ENCODE measurements around the gene SH3GL2.

Gene SH3GL2

DNA sequence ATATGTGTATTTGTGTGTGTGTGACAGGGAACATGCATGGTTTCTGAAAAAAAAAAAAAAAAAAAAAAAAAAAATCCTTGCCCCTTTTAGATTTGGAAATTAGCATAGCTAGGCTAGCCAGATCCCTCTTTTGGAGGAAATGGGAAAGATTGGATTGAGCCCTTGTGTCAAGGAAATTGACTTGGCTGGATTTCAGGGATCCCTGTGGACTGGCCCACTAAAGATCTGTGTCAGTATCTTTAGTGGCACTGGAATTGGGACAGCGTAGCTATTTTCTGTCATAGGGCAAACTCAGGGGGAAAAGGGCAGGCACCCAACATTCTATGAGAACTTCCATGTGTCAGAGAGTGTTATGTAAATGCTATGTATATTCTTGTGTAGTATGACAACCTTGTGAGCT is 35.4 kb downstream of the SH3GL2 start:
- H3K27me3 ChIP-seq (ENCODE audit: control insufficient read depth, insufficient read depth, low read length): no peaks in the 10 kb centered on the region
- H3K4me3 ChIP-seq (ENCODE audit: low read length): no peak overlapping the region
- H3K36me3 ChIP-seq (ENCODE audit: control insufficient read depth, insufficient read depth, low read length): no peaks in the 10 kb centered on the region
- H3K27ac ChIP-seq (ENCODE audit: low read depth, low read length): no peak overlapping the region
- no peaks in the 10 kb centered on the region for H3K4me1 ChIP-seq (ENCODE audit: control insufficient read depth, insufficient read depth, low read length)
- no peak overlapping the region for H3K9ac ChIP-seq (ENCODE audit: low read length)

DNA sequence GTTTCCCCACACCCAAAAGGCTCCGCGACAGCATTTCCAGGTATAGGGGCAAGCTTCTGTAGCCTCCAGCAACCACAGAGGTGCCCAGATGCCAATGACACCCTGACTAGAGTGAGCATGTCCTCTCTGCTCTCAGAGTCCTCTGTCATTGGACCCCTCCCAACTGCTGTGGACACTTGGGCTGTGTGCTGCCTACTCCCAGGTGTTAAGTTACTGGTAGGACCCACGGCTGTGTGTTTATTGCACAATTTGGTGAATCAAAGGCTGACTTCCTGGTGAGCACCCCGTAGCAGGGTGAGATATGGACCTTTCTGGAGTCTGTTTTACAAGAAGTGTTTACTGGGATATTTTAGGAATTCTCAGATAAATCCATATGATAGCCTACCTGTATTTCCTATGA is 36.0 kb downstream of the SH3GL2 start:
- no peak overlapping the region for H3K27ac ChIP-seq (ENCODE audit: low read depth, low read length)
- no peak overlapping the region for H3K9ac ChIP-seq (ENCODE audit: low read length)
- H3K4me3 ChIP-seq (ENCODE audit: low read length): no peak overlapping the region
- H3K4me1 ChIP-seq (ENCODE audit: control insufficient read depth, insufficient read depth, low read length): no peaks in the 10 kb centered on the region
- no peaks in the 10 kb centered on the region for H3K27me3 ChIP-seq (ENCODE audit: control insufficient read depth, insufficient read depth, low read length)
- no peaks in the 10 kb centered on the region for H3K36me3 ChIP-seq (ENCODE audit: control insufficient read depth, insufficient read depth, low read length)

DNA sequence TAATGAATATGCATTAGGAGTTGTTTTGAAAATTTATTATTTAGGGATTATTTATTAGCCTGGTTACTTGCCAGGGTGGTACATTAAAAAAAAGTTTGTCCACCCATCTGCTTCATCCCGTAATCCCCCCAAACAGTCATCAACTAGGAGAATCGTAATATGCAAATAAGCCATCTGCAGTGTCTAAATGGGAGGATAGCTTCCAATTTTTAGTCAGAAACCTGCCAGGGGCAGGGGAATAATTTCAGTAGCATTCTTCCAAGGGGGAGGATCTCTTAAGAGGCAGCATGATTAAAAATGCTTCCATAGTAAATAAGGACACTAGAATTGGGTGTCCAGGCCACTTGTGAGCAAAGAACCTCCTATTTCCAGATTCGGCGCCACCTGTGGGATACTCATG is 43.3 kb downstream of the SH3GL2 start:
- Histone ChIP-seq H3K4me3 (ENCODE audit: low read length) (no peak overlapping the region), H3K4me1 (ENCODE audit: control insufficient read depth, insufficient read depth, low read length) (no peaks in the 10 kb centered on the region), H3K27ac (ENCODE audit: low read depth, low read length) (no peak overlapping the region), H3K36me3 (ENCODE audit: control insufficient read depth, insufficient read depth, low read length) (no peaks in the 10 kb centered on the region), H3K9ac (ENCODE audit: low read length) (no peak overlapping the region), H3K27me3 (ENCODE audit: control insufficient read depth, insufficient read depth, low read length) (no peaks in the 10 kb centered on the region)

DNA sequence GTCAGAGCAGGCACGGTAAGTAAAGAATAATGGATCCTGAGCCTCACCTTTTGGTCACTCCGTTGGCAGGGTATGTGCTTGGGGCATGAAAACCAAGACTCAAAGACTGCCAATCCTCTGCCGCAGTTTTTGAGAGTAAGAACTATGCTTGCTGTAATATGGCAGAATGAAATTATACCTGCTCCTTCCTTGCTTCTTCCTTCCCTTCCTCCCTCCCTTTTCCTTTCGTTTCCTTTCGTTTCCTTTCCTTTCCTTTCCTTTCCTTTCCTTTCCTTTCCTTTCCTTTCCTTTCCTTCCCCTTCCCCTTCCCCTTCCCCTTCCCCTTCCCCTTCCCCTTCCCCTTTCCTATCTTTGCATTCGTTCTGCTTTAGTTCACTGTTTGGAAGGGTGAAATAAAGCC is 43.9 kb downstream of the SH3GL2 start:
- no peak overlapping the region for H3K27ac ChIP-seq (ENCODE audit: low read depth, low read length)
- H3K4me3 ChIP-seq (ENCODE audit: low read length): no peak overlapping the region
- H3K4me1 ChIP-seq (ENCODE audit: control insufficient read depth, insufficient read depth, low read length): no peaks in the 10 kb centered on the region
- H3K9ac ChIP-seq (ENCODE audit: low read length): no peak overlapping the region
- no peaks in the 10 kb centered on the region for H3K36me3 ChIP-seq (ENCODE audit: control insufficient read depth, insufficient read depth, low read length)
- H3K27me3 ChIP-seq (ENCODE audit: control insufficient read depth, insufficient read depth, low read length): no peaks in the 10 kb centered on the region

DNA sequence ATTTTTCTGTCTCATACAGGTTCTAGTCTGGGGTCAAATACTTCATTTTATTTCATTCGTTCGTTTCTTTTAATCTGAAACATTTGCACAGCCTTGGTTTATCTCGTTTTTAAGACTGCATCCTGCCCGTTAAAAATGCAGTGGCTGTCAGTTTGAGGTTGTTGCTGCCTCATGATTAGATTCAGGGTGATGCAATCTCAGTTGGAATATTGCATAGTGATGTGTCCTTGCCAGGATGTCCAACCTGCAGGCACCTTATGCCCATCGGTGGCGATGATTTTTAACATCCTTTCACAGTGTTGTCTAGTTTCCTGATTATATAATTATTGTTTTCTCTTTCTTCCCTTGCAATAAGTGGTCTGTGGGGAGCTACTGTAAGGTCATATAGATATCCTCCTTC is 45.1 kb downstream of the SH3GL2 start:
- H3K27ac ChIP-seq (ENCODE audit: low read depth, low read length): no peak overlapping the region
- no peaks in the 10 kb centered on the region for H3K27me3 ChIP-seq (ENCODE audit: control insufficient read depth, insufficient read depth, low read length)
- H3K4me1 ChIP-seq (ENCODE audit: control insufficient read depth, insufficient read depth, low read length): no peaks in the 10 kb centered on the region

DNA sequence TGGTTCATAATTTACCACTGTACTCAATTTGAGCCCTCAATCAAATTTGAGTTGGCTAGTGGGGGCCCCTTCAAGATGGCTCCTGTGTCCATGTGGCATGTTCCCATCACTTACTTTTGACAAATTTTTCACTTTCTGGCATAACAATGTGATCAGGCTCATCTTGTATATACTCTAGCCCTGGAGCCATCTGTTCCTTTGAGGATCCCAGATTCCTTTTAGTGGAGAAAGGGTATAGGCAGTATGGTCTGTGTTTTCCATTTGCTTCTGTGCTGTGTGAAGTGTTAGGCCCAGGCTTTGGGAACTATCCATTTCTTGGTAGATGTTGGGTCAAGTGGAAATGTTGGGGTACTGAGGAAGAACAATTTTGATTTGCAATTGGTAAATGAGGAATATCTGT is 45.7 kb downstream of the SH3GL2 start:
- Histone ChIP-seq H3K4me1 (ENCODE audit: control insufficient read depth, insufficient read depth, low read length) (no peaks in the 10 kb centered on the region), H3K9ac (ENCODE audit: low read length) (no peak overlapping the region), H3K36me3 (ENCODE audit: control insufficient read depth, insufficient read depth, low read length) (no peaks in the 10 kb centered on the region), H3K27me3 (ENCODE audit: control insufficient read depth, insufficient read depth, low read length) (no peaks in the 10 kb centered on the region), H3K27ac (ENCODE audit: low read depth, low read length) (no peak overlapping the region), H3K4me3 (ENCODE audit: low read length) (no peak overlapping the region)

More for the DNA sequence above, 45.1 kb downstream of the SH3GL2 start:
- H3K4me3 ChIP-seq (ENCODE audit: low read length): no peak overlapping the region
- H3K36me3 ChIP-seq (ENCODE audit: control insufficient read depth, insufficient read depth, low read length): no peaks in the 10 kb centered on the region
- H3K9ac ChIP-seq (ENCODE audit: low read length): no peak overlapping the region

DNA sequence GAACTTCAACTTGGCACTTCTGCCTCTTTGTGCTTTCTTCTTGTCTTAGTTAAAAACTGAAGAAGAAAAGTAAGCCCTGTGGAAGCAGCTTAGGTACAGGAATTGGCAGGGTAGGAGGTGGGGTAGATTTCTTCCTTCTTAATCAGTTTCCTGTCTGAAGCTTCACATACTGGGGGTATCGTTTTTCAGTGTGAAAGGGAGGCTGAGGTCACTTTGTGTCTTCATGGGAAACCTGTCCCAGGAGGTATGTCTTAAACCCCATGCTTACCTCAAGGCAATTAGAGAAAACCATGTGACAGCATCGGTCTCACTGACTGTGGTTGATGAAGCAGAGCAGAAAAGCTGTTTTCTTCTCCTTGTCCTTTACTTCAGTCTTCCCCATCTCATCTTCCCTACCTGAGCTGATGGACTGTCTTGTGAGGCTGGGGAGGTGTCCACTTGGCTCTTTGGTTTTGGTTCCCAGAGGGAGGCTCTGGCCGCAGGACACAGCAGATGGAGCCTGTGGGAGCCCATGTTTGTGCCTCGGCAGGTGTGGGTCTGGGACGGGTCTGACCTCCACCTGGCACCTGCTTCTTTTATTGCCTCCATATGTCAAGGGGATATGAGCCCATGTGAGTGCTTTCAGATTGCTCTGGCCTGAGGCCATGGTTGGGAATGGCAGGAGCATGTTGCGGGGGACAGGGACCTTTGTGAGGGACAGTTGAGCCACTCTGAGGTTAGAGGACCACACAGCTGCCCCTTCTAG is 47.0 kb downstream of the SH3GL2 start:
- Histone ChIP-seq H3K27ac (ENCODE audit: low read depth, low read length) (no peak overlapping the region), H3K4me3 (ENCODE audit: low read length) (no peak overlapping the region), H3K36me3 (ENCODE audit: control insufficient read depth, insufficient read depth, low read length) (no peaks in the 10 kb centered on the region), H3K4me1 (ENCODE audit: control insufficient read depth, insufficient read depth, low read length) (no peaks in the 10 kb centered on the region), H3K9ac (ENCODE audit: low read length) (no peak overlapping the region), H3K27me3 (ENCODE audit: control insufficient read depth, insufficient read depth, low read length) (no peaks in the 10 kb centered on the region)

DNA sequence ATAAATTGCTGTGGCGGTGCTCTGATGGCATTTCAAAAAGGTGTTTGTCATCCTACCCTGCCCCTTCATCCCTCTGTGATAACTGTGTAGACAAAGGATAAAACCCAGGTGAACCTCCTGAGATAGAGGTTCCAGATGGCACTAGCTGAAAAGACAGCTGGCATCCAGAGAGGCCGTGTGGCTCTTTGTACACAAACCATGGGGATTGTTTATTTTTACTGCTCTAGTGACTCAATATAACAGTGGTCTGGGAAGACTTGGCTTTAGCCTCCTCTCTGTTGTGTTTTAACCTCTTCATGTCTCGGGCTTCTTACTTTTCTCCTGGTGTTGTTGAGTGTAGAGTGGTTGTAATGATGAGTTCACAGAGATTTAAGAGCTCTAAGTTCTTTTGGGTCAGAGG is 48.8 kb downstream of the SH3GL2 start:
- H3K36me3 ChIP-seq (ENCODE audit: control insufficient read depth, insufficient read depth, low read length): no peaks in the 10 kb centered on the region
- H3K4me1 ChIP-seq (ENCODE audit: control insufficient read depth, insufficient read depth, low read length): no peaks in the 10 kb centered on the region
- H3K9ac ChIP-seq (ENCODE audit: low read length): no peak overlapping the region
- H3K27me3 ChIP-seq (ENCODE audit: control insufficient read depth, insufficient read depth, low read length): no peaks in the 10 kb centered on the region
- no peak overlapping the region for H3K4me3 ChIP-seq (ENCODE audit: low read length)
- H3K27ac ChIP-seq (ENCODE audit: low read depth, low read length): no peak overlapping the region

DNA sequence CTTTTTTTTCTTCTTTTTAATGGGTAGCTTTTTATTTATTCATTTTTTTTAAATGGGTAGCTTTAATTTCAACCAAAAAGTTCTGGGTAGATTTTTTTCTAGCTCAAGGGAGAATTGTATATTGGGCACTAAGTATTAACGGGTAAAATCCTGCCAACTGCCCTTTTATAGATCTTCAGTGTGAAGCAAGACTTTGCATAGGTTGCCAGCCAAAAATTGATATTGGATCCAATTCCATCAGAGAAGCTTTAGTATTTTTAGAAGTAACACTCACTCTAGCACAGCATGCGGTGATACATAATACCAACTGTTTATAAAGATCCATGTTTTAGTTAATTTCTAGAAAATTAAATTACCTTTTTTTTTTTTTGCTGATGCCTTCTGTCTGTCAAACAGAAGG is 49.8 kb downstream of the SH3GL2 start:
- Histone ChIP-seq H3K36me3 (ENCODE audit: control insufficient read depth, insufficient read depth, low read length) (no peaks in the 10 kb centered on the region), H3K27me3 (ENCODE audit: control insufficient read depth, insufficient read depth, low read length) (no peaks in the 10 kb centered on the region), H3K4me1 (ENCODE audit: control insufficient read depth, insufficient read depth, low read length) (no peaks in the 10 kb centered on the region), H3K4me3 (ENCODE audit: low read length) (no peak overlapping the region), H3K9ac (ENCODE audit: low read length) (no peak overlapping the region), H3K27ac (ENCODE audit: low read depth, low read length) (no peak overlapping the region)

DNA sequence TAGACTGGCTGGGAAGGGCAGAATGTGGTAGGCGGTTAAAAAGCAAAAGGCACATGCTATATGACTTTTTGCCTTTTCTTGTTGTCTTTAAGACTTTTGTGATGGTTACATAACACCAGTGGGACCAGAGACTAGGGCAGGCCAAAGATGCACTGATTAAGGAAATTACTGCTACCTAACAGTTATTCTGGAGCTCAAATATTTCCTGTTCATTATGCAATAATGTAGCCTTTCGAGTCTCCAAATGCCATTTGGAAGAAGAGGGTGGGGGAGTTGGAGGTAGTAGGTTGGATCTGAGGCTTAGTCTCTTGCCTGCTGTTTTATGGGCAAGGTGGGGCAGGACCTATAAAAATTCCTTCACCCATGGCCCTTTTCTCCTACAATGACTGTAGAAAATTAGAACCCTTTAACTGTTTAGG is 51.7 kb downstream of the SH3GL2 start:
- Histone ChIP-seq H3K36me3 (ENCODE audit: control insufficient read depth, insufficient read depth, low read length) (no peaks in the 10 kb centered on the region), H3K4me1 (ENCODE audit: control insufficient read depth, insufficient read depth, low read length) (no peaks in the 10 kb centered on the region), H3K9ac (ENCODE audit: low read length) (no peak overlapping the region), H3K27me3 (ENCODE audit: control insufficient read depth, insufficient read depth, low read length) (no peaks in the 10 kb centered on the region), H3K4me3 (ENCODE audit: low read length) (no peak overlapping the region), H3K27ac (ENCODE audit: low read depth, low read length) (no peak overlapping the region)

DNA sequence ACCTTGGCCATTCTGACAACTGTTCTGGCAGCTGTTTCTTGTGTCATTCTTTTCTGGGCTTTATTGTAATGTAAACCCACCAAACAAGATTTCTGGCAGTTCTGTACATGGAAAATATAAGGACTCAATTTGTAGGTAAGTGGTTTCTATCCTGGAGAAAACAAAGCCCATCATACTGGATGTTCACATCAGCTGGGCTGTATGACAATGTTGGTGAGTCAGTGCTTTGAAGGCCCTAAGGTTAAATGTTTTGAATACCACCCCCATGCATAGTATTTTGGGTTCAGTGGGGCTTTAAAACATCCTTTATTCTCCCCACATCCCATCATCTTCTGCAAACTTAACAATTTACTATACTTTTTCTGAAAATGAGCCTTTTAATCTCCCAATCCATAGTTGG is 52.5 kb downstream of the SH3GL2 start:
- Histone ChIP-seq H3K27ac (ENCODE audit: low read depth, low read length) (no peak overlapping the region), H3K9ac (ENCODE audit: low read length) (no peak overlapping the region), H3K4me1 (ENCODE audit: control insufficient read depth, insufficient read depth, low read length) (no peaks in the 10 kb centered on the region), H3K4me3 (ENCODE audit: low read length) (no peak overlapping the region), H3K36me3 (ENCODE audit: control insufficient read depth, insufficient read depth, low read length) (no peaks in the 10 kb centered on the region), H3K27me3 (ENCODE audit: control insufficient read depth, insufficient read depth, low read length) (no peaks in the 10 kb centered on the region)

DNA sequence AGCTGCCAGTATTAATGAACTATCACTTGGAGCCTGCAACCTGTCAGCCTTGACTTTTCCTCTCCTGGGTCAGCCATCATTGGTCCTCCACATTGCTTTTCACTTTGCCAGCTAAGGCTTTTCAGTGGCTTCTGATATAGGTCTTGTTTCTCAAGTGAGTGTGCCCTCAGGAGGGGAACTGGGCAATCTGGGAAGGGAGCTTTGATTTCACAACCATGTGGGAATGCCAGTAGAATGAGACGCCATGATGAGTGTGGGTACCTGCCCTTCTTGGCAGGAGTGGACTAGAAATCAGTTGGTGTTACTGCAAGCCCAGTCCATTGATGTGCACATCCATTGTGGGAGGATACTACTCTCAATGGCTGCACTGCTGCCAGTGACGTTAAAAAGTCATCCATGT is 54.1 kb downstream of the SH3GL2 start:
- H3K27ac ChIP-seq (ENCODE audit: low read depth, low read length): no peak overlapping the region
- no peaks in the 10 kb centered on the region for H3K27me3 ChIP-seq (ENCODE audit: control insufficient read depth, insufficient read depth, low read length)
- H3K4me1 ChIP-seq (ENCODE audit: control insufficient read depth, insufficient read depth, low read length): no peaks in the 10 kb centered on the region
- no peaks in the 10 kb centered on the region for H3K36me3 ChIP-seq (ENCODE audit: control insufficient read depth, insufficient read depth, low read length)
- H3K4me3 ChIP-seq (ENCODE audit: low read length): no peak overlapping the region
- no peak overlapping the region for H3K9ac ChIP-seq (ENCODE audit: low read length)

DNA sequence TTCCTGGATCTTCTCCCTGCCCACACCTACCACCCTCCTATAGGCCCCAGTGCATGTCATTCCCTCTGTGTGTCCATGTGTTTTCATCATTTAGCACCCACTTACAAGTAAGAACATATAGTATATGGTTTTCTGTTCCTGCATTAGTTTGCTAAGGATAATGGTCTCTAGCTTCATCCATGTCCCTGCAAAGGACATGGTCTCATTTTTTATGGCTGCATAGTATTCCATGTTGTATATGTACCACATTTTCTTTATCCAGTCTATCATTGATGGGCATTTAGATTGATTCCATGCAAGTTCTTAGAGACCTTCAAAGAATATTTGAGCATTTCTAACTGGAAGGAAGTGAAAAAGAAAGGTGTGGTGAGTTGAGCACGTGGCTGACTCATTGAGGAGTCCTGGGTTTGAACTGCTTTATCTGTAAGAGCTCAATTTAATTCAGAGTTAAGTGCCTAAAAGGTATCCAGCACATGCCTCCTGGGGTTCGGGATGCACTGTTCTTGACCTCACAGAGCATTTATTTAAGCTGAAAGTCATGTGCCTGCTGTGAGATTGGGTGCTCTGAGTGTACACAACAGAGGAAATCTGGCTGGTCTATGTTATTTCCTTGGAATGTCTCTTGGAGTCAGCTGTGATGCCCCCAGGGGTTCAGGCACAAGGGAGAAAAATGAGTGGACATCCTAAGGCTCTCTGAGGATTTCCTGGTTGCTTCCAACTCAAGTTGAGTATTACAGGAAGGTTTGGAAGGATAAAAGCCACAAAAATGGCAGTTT is 56.4 kb downstream of the SH3GL2 start:
- Histone ChIP-seq H3K27ac (ENCODE audit: low read depth, low read length) (no peak overlapping the region), H3K27me3 (ENCODE audit: control insufficient read depth, insufficient read depth, low read length) (no peaks in the 10 kb centered on the region), H3K4me1 (ENCODE audit: control insufficient read depth, insufficient read depth, low read length) (no peaks in the 10 kb centered on the region), H3K4me3 (ENCODE audit: low read length) (no peak overlapping the region), H3K36me3 (ENCODE audit: control insufficient read depth, insufficient read depth, low read length) (no peaks in the 10 kb centered on the region), H3K9ac (ENCODE audit: low read length) (no peak overlapping the region)
